IMR-90 (cell line): ENCODE data around the gene ADAMTSL1. TPM values are rescaled to one million over a fixed set of nuclear protein-coding genes. Genes with fewer than 3 reads are reported as not detected.

Source experiments
- ATAC-seq: fragments of 200-7000 bp; cut with Tn5 transposase; 2 replicates; pipeline ENCODE4 v1.9.1; 2020; ENCODE audit warnings: low read depth, mild to moderate bottlenecking, moderate library complexity
- BruUV-seq: library from RNA; stranded (reverse); fragments of 400-500 nt; replicated peaks from 2 replicates; lab custom pipeline; 2021; lab: Mats Ljungman, UMichigan
- CTCF ChIA-PET: fragments of 300-600 bp; formaldehyde crosslinking; extraction: SDS; loops from one replicate; lab custom pipeline; 2021; ENCODE audit warnings: antibody characterized with exemption; lab: Yijun Ruan, JAX
- POLR2A ChIA-PET: fragments of 300-600 bp; sonication (Branson Sonifier 250); formaldehyde crosslinking; loops from one replicate; lab custom pipeline; 2022; ENCODE audit warnings: antibody characterized with exemption; ENCODE audit not compliant: unreplicated experiment; lab: Charles Lee
- DNase-seq: peaks from one replicate; pipeline ENCODE4 v3.0.0; 2013
- H2AFZ ChIP-seq: replicated peaks from 2 replicates; pipeline ENCODE3; 2013; ENCODE audit warnings: low read length, mild to moderate bottlenecking; ENCODE audit not compliant: poor library complexity
- H2AK5ac ChIP-seq: 2 replicates; pipeline ENCODE4 v1.6.1; 2013; ENCODE audit warnings: low read depth, low read length, inconsistent platforms
- H2AK9ac ChIP-seq: replicated peaks from 2 replicates; pipeline ENCODE3; 2013; ENCODE audit warnings: mild to moderate bottlenecking, low read depth, low read length, moderate library complexity; ENCODE audit not compliant: poor library complexity
- H2BK120ac ChIP-seq: 2 replicates; pipeline ENCODE4 v1.6.1; 2013; ENCODE audit warnings: low read depth, low read length, inconsistent platforms
- H2BK15ac ChIP-seq: 3 replicates; pipeline ENCODE4 v1.6.1; 2013; ENCODE audit warnings: low read depth, low read length, inconsistent platforms
- H2BK20ac ChIP-seq: 2 replicates; pipeline ENCODE4 v1.6.1; 2013; ENCODE audit warnings: low read depth, mild to moderate bottlenecking, inconsistent platforms, low read length, moderate library complexity
- H2BK5ac ChIP-seq: 2 replicates; pipeline ENCODE4 v1.6.1; 2013; ENCODE audit warnings: mild to moderate bottlenecking, low read depth, low read length, inconsistent platforms; ENCODE audit not compliant: poor library complexity, severe bottlenecking
- H3K14ac ChIP-seq: replicated peaks from 2 replicates; pipeline ENCODE4 v1.6.1; 2013; ENCODE audit warnings: low read depth, low read length, inconsistent platforms
- H3K18ac ChIP-seq: 2 replicates; pipeline ENCODE4 v1.6.1; 2013; ENCODE audit warnings: low read depth, low read length, control low read depth
- H3K23ac ChIP-seq: 2 replicates; pipeline ENCODE4 v1.6.1; 2013; ENCODE audit warnings: low read depth, low read length, inconsistent platforms
- H3K27ac ChIP-seq: 2 replicates; pipeline ENCODE4 v1.5.1; 2013; ENCODE audit warnings: mild to moderate bottlenecking, control low read depth, low read length; ENCODE audit not compliant: insufficient read depth
- H3K27me3 ChIP-seq: 2 replicates; pipeline ENCODE4 v1.6.1; 2013; ENCODE audit warnings: low read length; ENCODE audit not compliant: control insufficient read depth, insufficient read depth
- H3K36me3 ChIP-seq: 2 replicates; pipeline ENCODE4 v1.6.1; 2013; ENCODE audit warnings: low read length, mixed read lengths; ENCODE audit not compliant: control insufficient read depth, insufficient read depth
- H3K4ac ChIP-seq: 2 replicates; pipeline ENCODE4 v1.6.1; 2013; ENCODE audit warnings: low read depth, low read length, inconsistent platforms
- H3K4me1 ChIP-seq: 2 replicates; pipeline ENCODE4 v1.6.1; 2013; ENCODE audit warnings: low read length, mixed read lengths; ENCODE audit not compliant: control insufficient read depth, insufficient read depth
- H3K4me2 ChIP-seq: 2 replicates; pipeline ENCODE4 v1.6.1; 2013; ENCODE audit warnings: low read depth, mild to moderate bottlenecking, control low read depth, low read length, moderate library complexity
- H3K4me3 ChIP-seq: 2 replicates; pipeline ENCODE4 v1.5.1; 2013; ENCODE audit warnings: low read depth, mild to moderate bottlenecking, control low read depth, low read length, moderate library complexity; ENCODE audit not compliant: insufficient read depth
- H3K56ac ChIP-seq: 2 replicates; pipeline ENCODE4 v1.6.1; 2013; ENCODE audit warnings: low read length, inconsistent platforms; ENCODE audit not compliant: insufficient read depth; ENCODE audit errors: extremely low read depth
- H3K79me1 ChIP-seq, 2 experiments: 2 replicates each; pipeline ENCODE4 v1.6.1; 2013; ENCODE audit warnings: low read length in 2 of 2, inconsistent platforms in 1 of 2, low read depth in 1 of 2
- H3K9ac ChIP-seq: 2 replicates; pipeline ENCODE4 v1.6.1; 2013; ENCODE audit warnings: low read depth, low read length, control low read depth
- H3K9me1 ChIP-seq: 2 replicates; pipeline ENCODE4 v1.6.1; 2013; ENCODE audit warnings: low read length, inconsistent platforms; ENCODE audit not compliant: insufficient read depth
- H3K9me3 ChIP-seq: 2 replicates; pipeline ENCODE4 v1.6.1; 2013; ENCODE audit warnings: low read length; ENCODE audit not compliant: control insufficient read depth, insufficient read depth
- H4K20me1 ChIP-seq: 2 replicates; pipeline ENCODE4 v1.6.1; 2013; ENCODE audit warnings: low read length, inconsistent platforms; ENCODE audit not compliant: insufficient read depth
- H4K5ac ChIP-seq: 2 replicates; pipeline ENCODE4 v1.6.1; 2013; ENCODE audit warnings: mild to moderate bottlenecking, low read depth, low read length, control low read depth
- H4K8ac ChIP-seq, 2 experiments: 2 replicates each; pipeline ENCODE4 v1.6.1; 2013; ENCODE audit warnings: low read depth in 2 of 2, low read length in 2 of 2, control low read depth in 1 of 2, inconsistent platforms in 1 of 2
- H4K91ac ChIP-seq: 2 replicates; pipeline ENCODE4 v1.6.1; 2013; ENCODE audit warnings: low read depth, low read length, inconsistent platforms; ENCODE audit not compliant: insufficient read depth
- BHLHE40 ChIP-seq: fragments of 150-350 bp; IDR thresholded peaks from 2 replicates; pipeline ENCODE4 v1.6.1; 2016; ENCODE audit warnings: mild to moderate bottlenecking, low read depth, low read length
- MAFK ChIP-seq: IDR thresholded peaks from 2 replicates; pipeline ENCODE4 v1.6.1; 2012; ENCODE audit warnings: low read depth, low read length, improper control_type of control experiment
- MAZ ChIP-seq: IDR thresholded peaks from 2 replicates; pipeline ENCODE4 v1.6.1; 2012; ENCODE audit warnings: low read depth, mild to moderate bottlenecking, low read length, improper control_type of control experiment, moderate library complexity, borderline replicate concordance
- NFE2L2 ChIP-seq: fragments of 150-350 bp; IDR thresholded peaks from 2 replicates; pipeline ENCODE4 v1.6.1; 2016; ENCODE audit warnings: low read depth, mild to moderate bottlenecking, low read length
- WGBS, 2 experiments: methylation state at CpG; one replicate each; pipeline versions ENCODE4 v1.1.5 to v1.1.7; 2013; ENCODE audit warnings: missing lambda C conversion rate in 2 of 2; ENCODE audit not compliant: insufficient read length in 1 of 2; ENCODE audit errors: extremely low coverage in 2 of 2; 5-methylcytosine and 5-hydroxymethylcytosine counted together
- dilution Hi-C: fragments of 300-500 bp; cut with HindIII; formaldehyde crosslinking; loops from one replicate; pipeline ENCODE4 v1.14.3; 2018; ENCODE audit warnings: low sequenced_read_pairs; ENCODE audit not compliant: unreplicated experiment
- in situ Hi-C: fragments of 300-500 bp; cut with MboI; formaldehyde crosslinking; loops from 3 replicates; pipeline ENCODE4 v1.14.3; 2019; ENCODE audit warnings: low sequenced_read_pairs, inconsistent platforms, mixed read lengths
- intact Hi-C: fragments of 100-400 bp; cut with micrococcal nuclease; formaldehyde crosslinking; loops from 2 replicates; pipeline ENCODE4 v1.10.0; 2022
- polyA plus RNA-seq, 3 experiments: library from polyadenylated mRNA; depleted of rRNA; stranded (reverse); fragments of >200 nt; gene quantifications; 2 replicates each; pipeline ENCODE4 v1.2.3, GENCODE V29; 2012; ENCODE audit warnings: low replicate concordance in 1 of 3
- total RNA-seq: library from RNA; depleted of rRNA; stranded (reverse); fragments of >200 nt; gene quantifications from 2 replicates; pipeline ENCODE4 v1.2.3, GENCODE V29; 2012
- TF ChIP-seq, protein P1 (sequence below): fragments of 150-350 bp; IDR thresholded peaks from 2 replicates; pipeline ENCODE4 v1.6.1; 2017; ENCODE audit warnings: mild to moderate bottlenecking, antibody characterized with exemption, low read length, low read depth

The ADAMTSL1 gene
- total and polyA plus RNA-seq, 2 of the 4 experiments (the other 2 are of a cell fraction): 38.2 to 62.2 TPM

GRCh38 chr9:18718932-18719331 lies 245.0 kb downstream of the ADAMTSL1 start:
- Histone ChIP-seq H3K27me3 (no peaks in the 10 kb centered on the region), H2AK9ac (no peak overlapping the region), H2AK5ac (no peak overlapping the region), H3K9me3 (no peaks in the 10 kb centered on the region), H2BK120ac (no peak overlapping the region), H3K4me2 (no peak overlapping the region), H4K91ac (no peak overlapping the region), H3K14ac (no peak overlapping the region), H3K9me1 (no peaks in the 10 kb centered on the region), H3K4me1 (no peaks in the 10 kb centered on the region), H3K4me3 (no peak overlapping the region), H3K9ac (no peak overlapping the region), H2BK20ac (no peak overlapping the region), H4K8ac (no peak overlapping the region), H3K27ac (no peak overlapping the region), H3K36me3 (no peaks in the 10 kb centered on the region), H2AFZ (no peak overlapping the region), H3K79me1 (no peaks in the 10 kb centered on the region), H2BK15ac (no peak overlapping the region), H3K56ac (no peak overlapping the region), H4K5ac (no peak overlapping the region), H4K20me1 (no peaks in the 10 kb centered on the region), H3K23ac (no peak overlapping the region), H2BK5ac (no peak overlapping the region), H3K4ac (no peak overlapping the region), H3K18ac (no peak overlapping the region)
- ATAC-seq (no peak), DNase-seq (no peak)
- CTCF ChIA-PET: interaction anchor here (1.1 kb wide), 1 partner anchor 15 kb away, joined by 3 read pairs; no protein-coding TSS in a partner anchor
- intact Hi-C loops (no loop called here), in situ Hi-C loops (no loop called here), dilution Hi-C loops (no loop called here)
- no CpG with 5 or more reads among the region's 1 CpG for WGBS, 2 experiments
- POLR2A ChIA-PET: no interaction called here
- TF ChIP-seq MAZ: no peak
- TF ChIP-seq, protein P1, sequence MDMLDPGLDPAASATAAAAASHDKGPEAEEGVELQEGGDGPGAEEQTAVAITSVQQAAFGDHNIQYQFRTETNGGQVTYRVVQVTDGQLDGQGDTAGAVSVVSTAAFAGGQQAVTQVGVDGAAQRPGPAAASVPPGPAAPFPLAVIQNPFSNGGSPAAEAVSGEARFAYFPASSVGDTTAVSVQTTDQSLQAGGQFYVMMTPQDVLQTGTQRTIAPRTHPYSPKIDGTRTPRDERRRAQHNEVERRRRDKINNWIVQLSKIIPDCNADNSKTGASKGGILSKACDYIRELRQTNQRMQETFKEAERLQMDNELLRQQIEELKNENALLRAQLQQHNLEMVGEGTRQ: no peak
- no peak for TF ChIP-seq MAFK
- no peak for TF ChIP-seq NFE2L2
- TF ChIP-seq BHLHE40: no peak
- no TSS peak for BruUV-seq
